OCI-LY1 (cell line): ENCODE results near the gene SPESP1.

ENCODE experiments used
- H2AFZ ChIP-seq: fragments of 200-600 bp; sonication (generic), shearing (Covaris generic); 2 replicates; pipeline ENCODE4 v1.6.0; 2014; ENCODE audit warnings: antibody characterized with exemption, mild to moderate bottlenecking, low read length
- H3F3A ChIP-seq: fragments of 200-600 bp; sonication (generic), shearing (Covaris generic); 2 replicates; pipeline ENCODE4 v1.6.0; 2014; ENCODE audit warnings: mild to moderate bottlenecking, antibody characterized with exemption, low read length, moderate library complexity; ENCODE audit not compliant: insufficient read depth
- H3K27ac ChIP-seq: fragments of 200-600 bp; sonication (generic); 2 replicates; pipeline ENCODE4 v1.5.1; 2014; ENCODE audit warnings: low read length, mixed run types, mild to moderate bottlenecking, low read depth; ENCODE audit not compliant: poor library complexity, severe bottlenecking
- H3K27me3 ChIP-seq: fragments of 200-600 bp; sonication (generic); 2 replicates; pipeline ENCODE4 v1.6.0; 2014; ENCODE audit warnings: antibody characterized with exemption, mild to moderate bottlenecking, low read length, moderate library complexity; ENCODE audit not compliant: insufficient read depth
- H3K36me3 ChIP-seq: fragments of 200-600 bp; sonication (generic); 2 replicates; pipeline ENCODE4 v1.6.1; 2014; ENCODE audit warnings: mild to moderate bottlenecking, antibody characterized with exemption, low read length, moderate library complexity, mixed read lengths; ENCODE audit not compliant: insufficient read depth
- H3K4me1 ChIP-seq: fragments of 200-600 bp; sonication (generic); 2 replicates; pipeline ENCODE4 v1.5.1; 2014; ENCODE audit warnings: mild to moderate bottlenecking, low read length, moderate library complexity; ENCODE audit not compliant: insufficient read depth, severe bottlenecking
- H3K4me2 ChIP-seq: fragments of 200-600 bp; sonication (generic), shearing (Covaris generic); 2 replicates; pipeline ENCODE4 v1.6.1; 2014; ENCODE audit warnings: low read length
- H3K4me3 ChIP-seq: fragments of 200-600 bp; sonication (generic); 2 replicates; pipeline ENCODE4 v1.5.1; 2014; ENCODE audit warnings: low read length, low read depth, mild to moderate bottlenecking, mixed read lengths; ENCODE audit not compliant: poor library complexity, severe bottlenecking
- H3K79me2 ChIP-seq: fragments of 200-600 bp; shearing (Covaris generic); 2 replicates; pipeline ENCODE4 v1.6.1; 2016; ENCODE audit warnings: mixed run types, low read length, mixed read lengths; ENCODE audit not compliant: insufficient read depth
- H3K9ac ChIP-seq: fragments of 200-600 bp; sonication (generic), shearing (Covaris generic); 2 replicates; pipeline ENCODE4 v1.6.1; 2014; ENCODE audit warnings: mild to moderate bottlenecking, low read length, mixed read lengths
- H3K9me2 ChIP-seq: fragments of 200-600 bp; sonication (generic), shearing (Covaris generic); 2 replicates; pipeline ENCODE4 v1.6.1; 2014; ENCODE audit warnings: low read depth, mild to moderate bottlenecking, low read length, mixed read lengths
- H3K9me3 ChIP-seq: fragments of 200-600 bp; shearing (Covaris generic); 2 replicates; pipeline ENCODE4 v1.6.1; 2014; ENCODE audit warnings: low read length, mixed read lengths
- H4K20me1 ChIP-seq: fragments of 200-600 bp; sonication (generic), shearing (Covaris generic); 2 replicates; pipeline ENCODE4 v1.6.0; 2016; ENCODE audit warnings: mild to moderate bottlenecking, low read length; ENCODE audit not compliant: insufficient read depth
- EZH2 ChIP-seq: fragments of 200-600 bp; sonication (generic), shearing (Covaris generic); IDR thresholded peaks from 2 replicates; pipeline ENCODE4 v1.8.0; 2017; ENCODE audit warnings: borderline replicate concordance, mixed run types, mild to moderate bottlenecking, antibody characterized with exemption, low read length, moderate library complexity, mixed read lengths
- TF ChIP-seq, protein P1 (sequence below): fragments of 200-600 bp; sonication (generic), shearing (Covaris generic); IDR thresholded peaks from 2 replicates; pipeline ENCODE4 v1.5.1; 2017; ENCODE audit warnings: mild to moderate bottlenecking, antibody characterized with exemption, low read length, moderate library complexity, mixed read lengths

Gene SPESP1

GRCh38 chr15:68981941-68982340 is 51.6 kb downstream of the SPESP1 start:
- peaks cover 4% of the 10 kb centered on the region; the same call in 1 of the 2 replicates for H3K27me3 ChIP-seq

DNA sequence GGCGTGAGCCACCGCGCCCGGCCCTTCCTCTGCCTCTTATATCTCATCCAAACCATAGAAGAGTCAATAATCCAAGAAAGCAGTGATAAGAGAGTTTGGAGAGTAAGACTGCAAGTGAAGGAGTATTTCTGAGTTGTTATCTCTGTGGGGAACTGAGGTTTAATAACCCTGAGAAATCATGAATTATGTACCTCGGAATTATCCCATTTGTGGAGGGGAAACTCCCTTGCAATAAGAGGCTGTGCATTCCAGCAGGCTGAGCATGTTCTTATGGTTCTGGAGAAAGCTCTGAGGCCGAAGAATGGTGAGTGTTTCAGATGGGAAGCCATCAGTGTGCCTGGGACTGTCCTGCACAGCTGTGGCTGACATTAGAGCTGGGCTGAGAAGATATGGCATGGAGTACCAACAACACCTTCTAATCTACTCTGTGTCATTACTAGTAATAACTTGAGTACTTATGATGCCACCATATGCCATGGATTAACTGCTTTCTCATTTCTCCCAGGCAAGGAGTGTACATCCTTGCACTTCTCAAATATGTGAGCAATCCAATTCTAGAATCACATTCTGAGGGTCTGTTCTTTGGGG is 52.7 kb downstream of the SPESP1 start:
- Histone ChIP-seq H3K4me3 (no peak overlapping the region), H4K20me1 (no peaks in the 10 kb centered on the region), H3K27ac (no peak overlapping the region), H3K4me2 (no peak overlapping the region), H3F3A (no peaks in the 10 kb centered on the region), H3K4me1 (no peaks in the 10 kb centered on the region), H3K9me3 (no peaks in the 10 kb centered on the region), H3K9ac (no peak overlapping the region), H3K9me2 (no peaks in the 10 kb centered on the region), H2AFZ (no peak overlapping the region), H3K79me2 (no peaks in the 10 kb centered on the region), H3K27me3 (peaks cover 4% of the 10 kb centered on the region; the same call in 1 of the 2 replicates), H3K36me3 (no peaks in the 10 kb centered on the region)
- TF ChIP-seq EZH2, result no peak
- TF ChIP-seq, protein P1, sequence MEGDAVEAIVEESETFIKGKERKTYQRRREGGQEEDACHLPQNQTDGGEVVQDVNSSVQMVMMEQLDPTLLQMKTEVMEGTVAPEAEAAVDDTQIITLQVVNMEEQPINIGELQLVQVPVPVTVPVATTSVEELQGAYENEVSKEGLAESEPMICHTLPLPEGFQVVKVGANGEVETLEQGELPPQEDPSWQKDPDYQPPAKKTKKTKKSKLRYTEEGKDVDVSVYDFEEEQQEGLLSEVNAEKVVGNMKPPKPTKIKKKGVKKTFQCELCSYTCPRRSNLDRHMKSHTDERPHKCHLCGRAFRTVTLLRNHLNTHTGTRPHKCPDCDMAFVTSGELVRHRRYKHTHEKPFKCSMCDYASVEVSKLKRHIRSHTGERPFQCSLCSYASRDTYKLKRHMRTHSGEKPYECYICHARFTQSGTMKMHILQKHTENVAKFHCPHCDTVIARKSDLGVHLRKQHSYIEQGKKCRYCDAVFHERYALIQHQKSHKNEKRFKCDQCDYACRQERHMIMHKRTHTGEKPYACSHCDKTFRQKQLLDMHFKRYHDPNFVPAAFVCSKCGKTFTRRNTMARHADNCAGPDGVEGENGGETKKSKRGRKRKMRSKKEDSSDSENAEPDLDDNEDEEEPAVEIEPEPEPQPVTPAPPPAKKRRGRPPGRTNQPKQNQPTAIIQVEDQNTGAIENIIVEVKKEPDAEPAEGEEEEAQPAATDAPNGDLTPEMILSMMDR, result no peak

More at GRCh38 chr15:68981941-68982340, 51.6 kb downstream of the SPESP1 start:
- Histone ChIP-seq H3K9ac (no peak overlapping the region), H3F3A (no peaks in the 10 kb centered on the region), H3K27ac (no peak overlapping the region), H3K4me2 (no peak overlapping the region), H4K20me1 (no peaks in the 10 kb centered on the region), H3K4me3 (no peak overlapping the region), H3K4me1 (no peaks in the 10 kb centered on the region), H3K79me2 (no peaks in the 10 kb centered on the region), H3K9me3 (no peaks in the 10 kb centered on the region), H3K9me2 (no peaks in the 10 kb centered on the region), H3K36me3 (no peaks in the 10 kb centered on the region), H2AFZ (no peak overlapping the region)
- TF ChIP-seq, protein P1, result no peak
- no peak for TF ChIP-seq EZH2

DNA sequence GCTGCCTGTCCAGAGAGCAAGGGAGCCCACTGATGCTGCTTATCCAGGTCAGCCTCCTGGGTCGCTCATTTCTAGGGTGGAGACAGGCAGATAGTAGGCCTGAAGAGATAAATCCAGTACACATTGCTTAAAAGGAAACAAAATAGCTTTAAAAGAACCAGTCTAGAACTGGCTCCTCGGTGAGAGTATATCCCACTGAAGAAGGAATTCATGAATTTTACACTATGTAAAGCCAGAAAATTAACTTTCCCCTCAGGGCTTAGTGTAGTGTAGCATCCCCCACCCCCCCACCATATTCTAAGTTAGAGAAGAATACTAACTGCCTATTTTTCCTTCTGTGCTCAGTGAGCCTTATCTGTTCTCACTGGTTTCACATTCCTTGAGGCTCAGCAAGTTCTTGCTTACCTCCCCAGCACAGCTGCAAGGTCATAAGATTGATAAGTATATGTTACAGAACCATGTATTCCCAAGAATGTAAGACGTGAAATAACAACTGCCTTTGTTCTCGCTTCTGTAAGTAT is 53.7 kb downstream of the SPESP1 start:
- Histone ChIP-seq H3K9me2 (no peaks in the 10 kb centered on the region), H3K4me2 (no peak overlapping the region), H3K4me3 (no peak overlapping the region), H3K27ac (no peak overlapping the region), H3K9me3 (no peaks in the 10 kb centered on the region), H2AFZ (no peak overlapping the region), H4K20me1 (no peaks in the 10 kb centered on the region), H3K9ac (no peak overlapping the region), H3K4me1 (no peaks in the 10 kb centered on the region), H3K36me3 (no peaks in the 10 kb centered on the region), H3F3A (no peaks in the 10 kb centered on the region), H3K27me3 (peaks cover 4% of the 10 kb centered on the region; the same call in 1 of the 2 replicates), H3K79me2 (no peaks in the 10 kb centered on the region)
- TF ChIP-seq, protein P1, result no peak
- no peak for TF ChIP-seq EZH2
